H1 (cell line): Measurements from ENCODE around the gene SMARCA2. TPM values are rescaled to one million over a fixed set of nuclear protein-coding genes. Genes with fewer than 3 reads are reported as not detected.

Experiments used
- CTCF ChIA-PET: fragments of 300-600 bp; sonication (Branson Sonifier 250); formaldehyde crosslinking; loops from one replicate; lab custom pipeline; 2021; ENCODE audit not compliant: partially characterized antibody; lab: Charles Lee
- POLR2A ChIA-PET: fragments of 300-600 bp; sonication (Branson Sonifier 250); formaldehyde crosslinking; loops from one replicate; lab custom pipeline; 2021; ENCODE audit warnings: inconsistent platforms; ENCODE audit not compliant: partially characterized antibody; lab: Charles Lee
- DNase-seq, 2 experiments: peaks; one replicate each; pipeline versions ENCODE4 v3.0.0 to v3.0.0-alpha.2; 2010 to 2022; ENCODE audit warnings: low spot score in 2 of 2, low read depth in 1 of 2, mixed read lengths in 1 of 2
- FAIRE-seq: peaks from 2 replicates; lab custom pipeline; 2011; peaks lifted over from hg19 to GRCh38; lab: Jason Lieb, UNC
- H2AFZ ChIP-seq: 2 replicates; pipeline ENCODE4 v1.8.1; 2012; ENCODE audit warnings: low read length, inconsistent platforms
- H2AK5ac ChIP-seq: 2 replicates; pipeline ENCODE4 v1.6.1; 2013; ENCODE audit warnings: low read depth, low read length
- H2BK120ac ChIP-seq: replicated peaks from 2 replicates; pipeline ENCODE3; 2013; ENCODE audit warnings: low read depth, low read length, inconsistent platforms
- H2BK12ac ChIP-seq: 2 replicates; pipeline ENCODE4 v1.6.1; 2013; ENCODE audit warnings: low read depth, low read length
- H2BK15ac ChIP-seq: 2 replicates; pipeline ENCODE4 v1.6.1; 2013; ENCODE audit warnings: low read length
- H2BK20ac ChIP-seq: 2 replicates; pipeline ENCODE4 v1.6.1; 2013; ENCODE audit warnings: low read length
- H2BK5ac ChIP-seq: 2 replicates; pipeline ENCODE4 v1.6.1; 2013; ENCODE audit warnings: low read depth, low read length
- H3K14ac ChIP-seq: 2 replicates; pipeline ENCODE4 v1.6.1; 2013; ENCODE audit warnings: inconsistent platforms; ENCODE audit not compliant: insufficient read length
- H3K18ac ChIP-seq: 2 replicates; pipeline ENCODE4 v1.6.1; 2013; ENCODE audit warnings: low read length; ENCODE audit errors: extremely low read depth
- H3K23ac ChIP-seq: 2 replicates; pipeline ENCODE4 v1.6.1; 2013; ENCODE audit warnings: inconsistent platforms; ENCODE audit not compliant: insufficient read length
- H3K23me2 ChIP-seq: 2 replicates; pipeline ENCODE4 v1.6.1; 2013; ENCODE audit warnings: low read depth, low read length
- H3K27ac ChIP-seq: 2 replicates; pipeline ENCODE4 v1.6.1; 2011; ENCODE audit warnings: low read depth, low read length, inconsistent platforms
- H3K27me3 ChIP-seq, 4 experiments: replicated peaks in 1 of 4; 1 replicate in 1 of 4; 2 replicates in 3 of 4; pipeline versions ENCODE4 v1.6.1 to v1.8.1; 2011 to 2013; ENCODE audit warnings: low read length in 3 of 4, mild to moderate bottlenecking in 3 of 4, inconsistent platforms in 2 of 4, mixed read lengths in 2 of 4, moderate library complexity in 1 of 4; ENCODE audit not compliant: control insufficient read depth in 3 of 4, insufficient read depth in 3 of 4; ENCODE audit errors: extremely low read depth in 1 of 4
- H3K36me3 ChIP-seq, 4 experiments: 2 replicates each; pipeline versions ENCODE4 v1.6.1 to v1.8.1; 2011 to 2013; ENCODE audit warnings: mild to moderate bottlenecking in 4 of 4, low read length in 3 of 4, moderate library complexity in 2 of 4, control low read depth in 1 of 4, inconsistent platforms in 1 of 4; ENCODE audit not compliant: insufficient read depth in 4 of 4, control insufficient read depth in 2 of 4
- H3K4ac ChIP-seq: replicated peaks from 2 replicates; pipeline ENCODE3; 2013; ENCODE audit warnings: low read length, low read depth, mixed read lengths, inconsistent platforms; ENCODE audit not compliant: insufficient read length
- H3K4me1 ChIP-seq, 4 experiments: replicated peaks in 1 of 4; 1 replicate in 1 of 4; 2 replicates in 3 of 4; pipeline versions ENCODE4 v1.6.1 to v1.8.1; 2011 to 2013; ENCODE audit warnings: low read length in 3 of 4, inconsistent platforms in 2 of 4, mixed read lengths in 1 of 4; ENCODE audit not compliant: insufficient read depth in 4 of 4, control insufficient read depth in 3 of 4
- H3K4me2 ChIP-seq, 2 experiments: 2 replicates each; pipeline versions ENCODE4 v1.6.1 to v1.8.1; 2011 to 2013; ENCODE audit warnings: low read depth in 2 of 2, low read length in 2 of 2, control low read depth in 1 of 2, inconsistent platforms in 1 of 2, mild to moderate bottlenecking in 1 of 2; ENCODE audit not compliant: insufficient read depth in 1 of 2
- H3K4me3 ChIP-seq, 4 experiments: fragments of 200-600, 300-600 bp in 1 of 4; sonication (generic), shearing (Covaris generic), sonication (Bioruptor Twin) in 1 of 4; 2 replicates each; pipeline versions ENCODE4 v1.5.1 to v1.8.1; 2011 to 2016; ENCODE audit warnings: low read length in 4 of 4, low read depth in 3 of 4, control low read depth in 2 of 4, inconsistent platforms in 2 of 4, mild to moderate bottlenecking in 2 of 4, mixed read lengths in 1 of 4, moderate library complexity in 1 of 4; ENCODE audit not compliant: insufficient read depth in 2 of 4; ENCODE audit errors: extremely low read depth in 1 of 4
- H3K56ac ChIP-seq: replicated peaks from 2 replicates; pipeline ENCODE3; 2013; ENCODE audit warnings: low read depth, mild to moderate bottlenecking, mixed read lengths, low read length, inconsistent platforms; ENCODE audit not compliant: insufficient read length
- H3K79me1 ChIP-seq: 2 replicates; pipeline ENCODE4 v1.6.1; 2013; ENCODE audit warnings: low read depth, low read length, control low read depth
- H3K79me2 ChIP-seq, 2 experiments: 2 replicates each; pipeline versions ENCODE4 v1.6.1 to v1.8.1; 2012 to 2013; ENCODE audit warnings: low read length in 2 of 2, mild to moderate bottlenecking in 2 of 2, inconsistent platforms in 1 of 2; ENCODE audit not compliant: insufficient read depth in 2 of 2, control insufficient read depth in 1 of 2
- H3K9ac ChIP-seq, 4 experiments: replicated peaks in 1 of 4; 1 replicate in 1 of 4; 2 replicates in 3 of 4; pipeline versions ENCODE4 v1.6.1 to v1.8.1; 2011 to 2013; ENCODE audit warnings: low read depth in 3 of 4, low read length in 3 of 4, control low read depth in 2 of 4, mild to moderate bottlenecking in 2 of 4, moderate library complexity in 2 of 4, inconsistent platforms in 1 of 4; ENCODE audit errors: extremely low read depth in 1 of 4
- H3K9me3 ChIP-seq, 2 experiments: 2 replicates each; pipeline versions ENCODE4 v1.6.1 to v1.8.1; 2012 to 2013; ENCODE audit warnings: mild to moderate bottlenecking in 2 of 2, moderate library complexity in 2 of 2, control low read depth in 1 of 2, inconsistent platforms in 1 of 2, low read depth in 1 of 2, low read length in 1 of 2, mixed read lengths in 1 of 2; ENCODE audit not compliant: insufficient read depth in 2 of 2
- H4K20me1 ChIP-seq, 2 experiments: replicated peaks in 1 of 2; 2 replicates each; pipeline versions ENCODE3 to v1.8.1; 2011 to 2013; ENCODE audit warnings: inconsistent platforms in 2 of 2, low read length in 2 of 2, mild to moderate bottlenecking in 1 of 2; ENCODE audit not compliant: insufficient read depth in 2 of 2, control insufficient read depth in 1 of 2
- H4K5ac ChIP-seq: 2 replicates; pipeline ENCODE4 v1.6.1; 2013; ENCODE audit warnings: low read length, low read depth, mixed read lengths, inconsistent platforms; ENCODE audit not compliant: insufficient read length
- H4K8ac ChIP-seq: 2 replicates; pipeline ENCODE4 v1.8.0; 2013; ENCODE audit warnings: mild to moderate bottlenecking, moderate library complexity, low read length, inconsistent platforms; ENCODE audit not compliant: insufficient read depth; ENCODE audit errors: extremely low read depth
- H4K91ac ChIP-seq: replicated peaks from 2 replicates; pipeline ENCODE3; 2013; ENCODE audit warnings: low read length, mixed read lengths, inconsistent platforms; ENCODE audit not compliant: insufficient read length
- CTBP2 ChIP-seq: IDR thresholded peaks from 2 replicates; pipeline ENCODE4 v1.7.0; 2011; ENCODE audit warnings: borderline replicate concordance, mild to moderate bottlenecking, moderate library complexity, mixed read lengths, low read length; ENCODE audit not compliant: insufficient read depth, insufficient read length
- EGR1 ChIP-seq: IDR thresholded peaks from 2 replicates; pipeline ENCODE4 v1.6.1; 2011; ENCODE audit warnings: low read depth, low read length, borderline replicate concordance
- EP300 ChIP-seq, 2 experiments: IDR thresholded peaks; 1 replicate in 1 of 2; 2 replicates in 1 of 2; pipeline ENCODE4 v1.6.1; 2011 to 2012; ENCODE audit warnings: low read depth in 2 of 2, low read length in 2 of 2, mild to moderate bottlenecking in 2 of 2, borderline replicate concordance in 1 of 2, inconsistent platforms in 1 of 2, moderate library complexity in 1 of 2
- HDAC2 ChIP-seq, 2 experiments: fragments of 300-600 bp in 1 of 2; sonication (generic) in 1 of 2; IDR thresholded peaks; 2 replicates each; pipeline ENCODE4 v1.6.1; 2011 to 2012; ENCODE audit warnings: low read depth in 2 of 2, low read length in 2 of 2, mild to moderate bottlenecking in 2 of 2, moderate library complexity in 2 of 2, borderline replicate concordance in 1 of 2, inconsistent platforms in 1 of 2
- JUN ChIP-seq: IDR thresholded peaks from 2 replicates; pipeline ENCODE4 v1.6.1; 2011; ENCODE audit warnings: low read depth, mild to moderate bottlenecking, improper control_type of control experiment, low read length
- KDM4A ChIP-seq: IDR thresholded peaks from one replicate; pipeline ENCODE4 v1.7.1; 2012; ENCODE audit warnings: low read depth, mild to moderate bottlenecking, moderate library complexity, low read length, inconsistent platforms; ENCODE audit not compliant: severe bottlenecking
- NRF1 ChIP-seq: IDR thresholded peaks from 2 replicates; pipeline ENCODE4 v1.6.1; 2011; ENCODE audit warnings: mild to moderate bottlenecking, low read depth, low read length, improper control_type of control experiment
- RAD21 ChIP-seq, 2 experiments: IDR thresholded peaks in 1 of 2; conservative IDR thresholded peaks in 1 of 2; 2 replicates each; pipeline ENCODE4 v1.6.1; 2011; ENCODE audit warnings: low read depth in 2 of 2, low read length in 2 of 2, improper control_type of control experiment in 1 of 2, inconsistent platforms in 1 of 2, mild to moderate bottlenecking in 1 of 2, moderate library complexity in 1 of 2
- RFX5 ChIP-seq: IDR thresholded peaks from 2 replicates; pipeline ENCODE4 v1.6.1; 2011; ENCODE audit warnings: low read depth, low read length, improper control_type of control experiment, borderline replicate concordance
- ZNF274 ChIP-seq: IDR thresholded peaks from 2 replicates; pipeline ENCODE4 v1.7.0; 2012; ENCODE audit warnings: low read length, borderline replicate concordance; ENCODE audit errors: extremely low read depth
- WGBS, 2 experiments: shearing (Covaris generic) in 1 of 2; methylation state at CpG; one replicate each; pipeline versions ENCODE4 v1.1.6 to v1.1.7; 2013 to 2015; ENCODE audit warnings: low lambda C conversion rate in 2 of 2, mixed read lengths in 2 of 2, inconsistent platforms in 1 of 2, low coverage in 1 of 2, missing lambda C conversion rate in 1 of 2; ENCODE audit not compliant: insufficient replicate concordance in 2 of 2, insufficient coverage in 1 of 2, insufficient read length in 1 of 2; ENCODE audit errors: extremely low coverage in 1 of 2, missing lambda C conversion rate in 1 of 2; 5-methylcytosine and 5-hydroxymethylcytosine counted together
- polyA plus RNA-seq, 7 experiments: library from polyadenylated mRNA; depleted of rRNA in 3 of 7; stranded (reverse) in 5 of 7; unstranded in 2 of 7; fragments of >200 nt in 5 of 7; fragments of 200-250 nt in 2 of 7; gene quantifications; 1 replicate in 5 of 7; 2 replicates in 1 of 7; 4 replicates in 1 of 7; pipeline versions ENCODE4 v1.2.1 to v1.2.3, GENCODE V29; 2011 to 2013; ENCODE audit warnings: missing spikeins in 2 of 7, mixed read lengths in 2 of 7
- total RNA-seq: library from RNA; stranded (reverse); fragmentation: NEBNext Ultra II Directional; extraction: Animal tissue kit (Norgen Biotek cat#: 25700); gene quantifications from 2 replicates; pipeline ENCODE4 v1.2.1, GENCODE V29; 2021
- TF ChIP-seq, protein P1 (sequence below): IDR thresholded peaks from 2 replicates; pipeline ENCODE4 v1.6.1; 2011; ENCODE audit warnings: low read depth, mild to moderate bottlenecking, low read length; ENCODE audit not compliant: insufficient read depth
- TF ChIP-seq, protein P2 (sequence below): IDR thresholded peaks from 2 replicates; pipeline ENCODE4 v1.6.1; 2012; ENCODE audit warnings: inconsistent platforms

The SMARCA2 gene
- total and polyA plus RNA-seq, 2 of the 8 experiments (the other 6 are each of a cell fraction or from before 2014, with no cell fraction given), result 6.3 to 21.7 TPM

DNA sequence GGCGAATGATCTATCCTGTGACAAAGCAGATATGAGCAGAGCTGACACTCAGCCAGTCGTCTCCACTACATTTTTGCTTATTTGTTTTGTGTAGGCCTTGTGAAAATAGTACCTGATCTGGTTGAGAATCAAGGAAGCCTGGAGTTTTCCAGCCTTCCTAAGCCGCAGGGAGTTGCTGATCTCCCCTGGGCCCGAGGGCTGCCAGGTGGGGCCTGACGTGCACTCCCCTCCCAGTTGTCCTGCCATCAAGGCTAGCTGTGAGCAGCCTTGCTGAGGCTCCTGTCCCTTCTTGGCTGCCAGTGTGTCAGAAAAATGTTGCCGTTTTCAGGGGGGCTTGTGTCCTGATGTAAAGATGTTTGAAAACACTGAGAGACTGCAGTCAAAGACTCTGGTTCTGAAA, 102.4 kb downstream of the SMARCA2 start:
- FAIRE-seq (no peak), DNase-seq (no peak)
- H3K4me2 ChIP-seq, result no peak overlapping the region
- no peaks in the 10 kb centered on the region for H4K20me1 ChIP-seq
- H3K79me1 ChIP-seq, result no peaks in the 10 kb centered on the region
- H2BK12ac ChIP-seq, result no peak overlapping the region
- H2BK15ac ChIP-seq, result no peak overlapping the region
- H3K4me1 ChIP-seq, result no peaks in the 10 kb centered on the region
- H3K9me3 ChIP-seq, result no peaks in the 10 kb centered on the region
- H2AK5ac ChIP-seq, result no peak overlapping the region
- no peak overlapping the region for H4K8ac ChIP-seq
- H3K9ac ChIP-seq, result no peak overlapping the region
- no peak overlapping the region for H3K4me3 ChIP-seq
- ChIA-PET POLR2A (no interaction called here), CTCF (interaction anchor here (0.6 to 3.4 kb wide), 10 partner anchors 9 to 178 kb away, joined by 3 to 19 read pairs (median 4); no protein-coding TSS in a partner anchor)
- no peak overlapping the region for H2AFZ ChIP-seq
- H4K91ac ChIP-seq, result no peak overlapping the region
- H3K23me2 ChIP-seq, result no peaks in the 10 kb centered on the region
- H3K27me3 ChIP-seq, result no peaks in the 10 kb centered on the region
- no peak overlapping the region for H3K14ac ChIP-seq
- no peak overlapping the region for H3K4ac ChIP-seq
- no peaks in the 10 kb centered on the region for H3K79me2 ChIP-seq
- H3K23ac ChIP-seq, result no peak overlapping the region
- no peak overlapping the region for H2BK5ac ChIP-seq
- 90% methylated on average over 6 of the region's 6 CpGs; no CpG with 5 or more reads in 1 of the 2 experiments for WGBS, 2 experiments
- H3K56ac ChIP-seq, result no peak overlapping the region
- no peak overlapping the region for H3K18ac ChIP-seq
- H2BK20ac ChIP-seq, result no peak overlapping the region
- H4K5ac ChIP-seq, result no peak overlapping the region
- H2BK120ac ChIP-seq, result no peak overlapping the region
- H3K36me3 ChIP-seq, result no peaks in the 10 kb centered on the region
- no peak overlapping the region for H3K27ac ChIP-seq
- no peak for TF ChIP-seq JUN
- no peak for TF ChIP-seq ZNF274
- TF ChIP-seq KDM4A, result no peak
- no peak for TF ChIP-seq NRF1
- TF ChIP-seq EGR1, result no peak
- TF ChIP-seq, protein P1, sequence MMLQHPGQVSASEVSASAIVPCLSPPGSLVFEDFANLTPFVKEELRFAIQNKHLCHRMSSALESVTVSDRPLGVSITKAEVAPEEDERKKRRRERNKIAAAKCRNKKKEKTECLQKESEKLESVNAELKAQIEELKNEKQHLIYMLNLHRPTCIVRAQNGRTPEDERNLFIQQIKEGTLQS, result no peak
- no peak for TF ChIP-seq HDAC2 (IDR thresholded peaks at IDR 0.05; ENCODE audit: borderline replicate concordance in 1 of 2, low read depth in 2 of 2, low read length in 2 of 2)
- TF ChIP-seq RAD21 (IDR thresholded peaks at IDR 0.05 in 1 of 2, conservative IDR thresholded peaks at IDR 0.05 in 1 of 2; ENCODE audit: low read depth in 2 of 2, low read length in 2 of 2), result no peak
- no peak for TF ChIP-seq RFX5
- TF ChIP-seq, protein P2, sequence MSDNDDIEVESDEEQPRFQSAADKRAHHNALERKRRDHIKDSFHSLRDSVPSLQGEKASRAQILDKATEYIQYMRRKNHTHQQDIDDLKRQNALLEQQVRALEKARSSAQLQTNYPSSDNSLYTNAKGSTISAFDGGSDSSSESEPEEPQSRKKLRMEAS, result no peak
- no peak for TF ChIP-seq CTBP2
- TF ChIP-seq EP300 (IDR thresholded peaks at IDR 0.05; ENCODE audit: borderline replicate concordance in 1 of 2, low read depth in 2 of 2, low read length in 2 of 2), result no peak
